ENCODE measurements around the gene OFD1.

Gene OFD1

DNA sequence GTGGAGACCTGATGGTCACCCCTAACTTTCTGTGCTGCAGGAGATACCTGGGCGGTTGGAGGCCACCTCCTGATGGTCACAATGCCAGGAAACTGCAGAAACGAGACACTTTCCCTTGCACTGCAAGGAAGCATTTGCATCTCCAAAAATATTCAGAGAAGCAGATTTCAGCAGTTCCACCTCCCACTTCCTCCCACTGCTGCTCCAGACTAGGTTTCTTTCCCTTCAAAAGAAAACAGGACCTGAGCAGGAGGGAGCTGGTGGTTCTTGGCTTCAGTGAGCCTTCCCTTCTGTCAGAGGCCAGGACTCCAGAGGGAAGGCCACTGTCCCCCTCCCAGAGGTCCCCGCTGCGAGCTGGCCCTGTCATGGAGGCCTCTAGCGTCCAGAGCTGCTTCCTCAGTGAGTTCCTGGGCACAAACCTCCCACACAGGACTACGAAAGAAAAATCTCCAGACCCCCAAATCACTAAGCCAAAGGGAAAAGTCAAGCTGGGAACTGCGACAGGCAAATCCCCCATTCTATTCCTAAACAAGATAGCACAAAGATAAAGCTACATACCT, 46.4 kb downstream of the OFD1 start:
- no peak overlapping the region for H3K4me2 ChIP-seq
- H3K4me1 ChIP-seq (ENCODE audit: low read depth, poor library complexity, severe bottlenecking) = no peaks in the 10 kb centered on the region

GRCh38 chrX:13786048-13786447, 51.5 kb downstream of the OFD1 start:
- Histone ChIP-seq H3K27me3 (ENCODE audit: insufficient read depth, low read depth) (no peaks in the 10 kb centered on the region), H3K27ac (no peak overlapping the region)
- TF ChIP-seq, protein P1, sequence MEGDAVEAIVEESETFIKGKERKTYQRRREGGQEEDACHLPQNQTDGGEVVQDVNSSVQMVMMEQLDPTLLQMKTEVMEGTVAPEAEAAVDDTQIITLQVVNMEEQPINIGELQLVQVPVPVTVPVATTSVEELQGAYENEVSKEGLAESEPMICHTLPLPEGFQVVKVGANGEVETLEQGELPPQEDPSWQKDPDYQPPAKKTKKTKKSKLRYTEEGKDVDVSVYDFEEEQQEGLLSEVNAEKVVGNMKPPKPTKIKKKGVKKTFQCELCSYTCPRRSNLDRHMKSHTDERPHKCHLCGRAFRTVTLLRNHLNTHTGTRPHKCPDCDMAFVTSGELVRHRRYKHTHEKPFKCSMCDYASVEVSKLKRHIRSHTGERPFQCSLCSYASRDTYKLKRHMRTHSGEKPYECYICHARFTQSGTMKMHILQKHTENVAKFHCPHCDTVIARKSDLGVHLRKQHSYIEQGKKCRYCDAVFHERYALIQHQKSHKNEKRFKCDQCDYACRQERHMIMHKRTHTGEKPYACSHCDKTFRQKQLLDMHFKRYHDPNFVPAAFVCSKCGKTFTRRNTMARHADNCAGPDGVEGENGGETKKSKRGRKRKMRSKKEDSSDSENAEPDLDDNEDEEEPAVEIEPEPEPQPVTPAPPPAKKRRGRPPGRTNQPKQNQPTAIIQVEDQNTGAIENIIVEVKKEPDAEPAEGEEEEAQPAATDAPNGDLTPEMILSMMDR (conservative IDR thresholded peaks at IDR 0.05; ENCODE audit: low read depth, low read length) = no peak

More for the DNA sequence above, 46.4 kb downstream of the OFD1 start:
- H3K9ac ChIP-seq = no peak overlapping the region
- no peaks in the 10 kb centered on the region for H3K36me3 ChIP-seq (ENCODE audit: insufficient read depth)
- H3K4me3 ChIP-seq (IDR thresholded peaks at IDR 0.05; ENCODE audit: insufficient read depth, low read depth, low read length) = no peak overlapping the region
- H3K27ac ChIP-seq = no peak overlapping the region
- H3K27me3 ChIP-seq (ENCODE audit: insufficient read depth, low read depth) = no peaks in the 10 kb centered on the region
- TF ChIP-seq, protein P1 (conservative IDR thresholded peaks at IDR 0.05; ENCODE audit: low read depth, low read length) = no peak
- H2AFZ ChIP-seq (ENCODE audit: low read depth) = no peak overlapping the region
- no peaks in the 10 kb centered on the region for H4K20me1 ChIP-seq (ENCODE audit: insufficient read depth)
- no peaks in the 10 kb centered on the region for H3K79me2 ChIP-seq (ENCODE audit: insufficient read depth, low read depth)

DNA sequence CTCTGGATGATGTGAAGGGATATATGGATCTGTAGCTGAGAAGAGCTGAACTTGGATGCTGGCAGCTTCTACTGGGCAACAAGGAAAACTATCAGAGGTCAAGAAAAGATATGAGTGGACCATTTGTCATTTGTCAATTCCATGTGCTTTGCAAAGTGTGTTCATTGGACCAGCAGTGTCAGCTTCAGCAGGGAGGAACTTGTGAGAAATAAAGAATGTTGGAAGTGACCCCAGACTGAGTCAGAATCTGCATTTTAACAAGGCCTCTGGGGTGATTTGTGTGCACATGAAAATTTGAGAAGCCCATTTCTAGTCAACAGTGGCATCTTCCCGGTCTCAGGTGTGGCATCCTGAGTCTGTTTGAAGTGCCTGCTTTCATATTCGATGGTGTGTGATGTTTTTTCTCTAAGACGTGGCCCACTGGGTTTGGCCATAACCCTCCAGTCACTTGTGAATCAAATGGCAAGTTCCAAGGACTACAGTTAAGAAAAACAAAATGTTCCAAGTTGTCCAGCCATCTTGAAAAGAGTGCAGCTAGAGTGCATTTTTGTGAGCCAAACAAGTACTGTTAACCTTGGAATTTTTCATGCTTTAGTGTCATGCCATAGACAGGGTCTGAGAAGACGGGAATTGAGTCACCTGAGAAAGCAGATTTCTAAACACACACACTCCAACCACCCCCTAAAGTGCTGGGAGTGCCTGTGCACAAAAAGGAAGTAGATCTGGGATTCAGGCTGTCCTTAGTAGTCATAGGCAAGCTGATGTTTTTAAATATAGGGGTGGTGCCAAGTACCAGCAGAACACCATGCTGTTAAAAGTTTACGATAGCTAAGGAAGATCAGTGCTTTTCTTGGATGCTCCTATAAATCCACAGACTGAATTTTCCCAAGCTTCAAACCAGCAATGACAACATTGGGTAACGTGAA, 55.9 kb downstream of the OFD1 start:
- H3K27ac ChIP-seq = no peak overlapping the region
- TF ChIP-seq, protein P1 (conservative IDR thresholded peaks at IDR 0.05; ENCODE audit: low read depth, low read length) = no peak

More at GRCh38 chrX:13786048-13786447, 51.5 kb downstream of the OFD1 start:
- no peaks in the 10 kb centered on the region for H3K4me1 ChIP-seq (ENCODE audit: low read depth, poor library complexity, severe bottlenecking)
- no peaks in the 10 kb centered on the region for H3K36me3 ChIP-seq (ENCODE audit: insufficient read depth)
- no peak overlapping the region for H3K9ac ChIP-seq
- H4K20me1 ChIP-seq (ENCODE audit: insufficient read depth) = no peaks in the 10 kb centered on the region
- no peak overlapping the region for H2AFZ ChIP-seq (ENCODE audit: low read depth)
- H3K4me3 ChIP-seq (IDR thresholded peaks at IDR 0.05; ENCODE audit: insufficient read depth, low read depth, low read length) = no peak overlapping the region
- no peak overlapping the region for H3K4me2 ChIP-seq
- H3K79me2 ChIP-seq (ENCODE audit: insufficient read depth, low read depth) = no peaks in the 10 kb centered on the region

GRCh38 chrX:13791145-13791544, 56.6 kb downstream of the OFD1 start:
- H4K20me1 ChIP-seq (ENCODE audit: insufficient read depth) = no peaks in the 10 kb centered on the region
- no peak overlapping the region for H2AFZ ChIP-seq (ENCODE audit: low read depth)
- no peaks in the 10 kb centered on the region for H3K79me2 ChIP-seq (ENCODE audit: insufficient read depth, low read depth)
- TF ChIP-seq, protein P1 (conservative IDR thresholded peaks at IDR 0.05; ENCODE audit: low read depth, low read length) = no peak
- H3K9ac ChIP-seq = no peak overlapping the region
- no peaks in the 10 kb centered on the region for H3K36me3 ChIP-seq (ENCODE audit: insufficient read depth)
- no peaks in the 10 kb centered on the region for H3K4me1 ChIP-seq (ENCODE audit: low read depth, poor library complexity, severe bottlenecking)
- H3K4me3 ChIP-seq (IDR thresholded peaks at IDR 0.05; ENCODE audit: insufficient read depth, low read depth, low read length) = no peak overlapping the region
- H3K27me3 ChIP-seq (ENCODE audit: insufficient read depth, low read depth) = no peaks in the 10 kb centered on the region
- H3K4me2 ChIP-seq = no peak overlapping the region
- no peak overlapping the region for H3K27ac ChIP-seq

More for the DNA sequence above, 55.9 kb downstream of the OFD1 start:
- no peak overlapping the region for H3K4me3 ChIP-seq (IDR thresholded peaks at IDR 0.05; ENCODE audit: insufficient read depth, low read depth, low read length)
- H3K36me3 ChIP-seq (ENCODE audit: insufficient read depth) = no peaks in the 10 kb centered on the region
- no peak overlapping the region for H3K9ac ChIP-seq
- no peaks in the 10 kb centered on the region for H3K4me1 ChIP-seq (ENCODE audit: low read depth, poor library complexity, severe bottlenecking)
- no peak overlapping the region for H3K4me2 ChIP-seq
- H4K20me1 ChIP-seq (ENCODE audit: insufficient read depth) = no peaks in the 10 kb centered on the region
- no peaks in the 10 kb centered on the region for H3K27me3 ChIP-seq (ENCODE audit: insufficient read depth, low read depth)
- H2AFZ ChIP-seq (ENCODE audit: low read depth) = no peak overlapping the region
- H3K79me2 ChIP-seq (ENCODE audit: insufficient read depth, low read depth) = no peaks in the 10 kb centered on the region

All from KMS-11 (cell line).